H1 (cell line): ENCODE data around the gene MYH6. TPM values are rescaled to one million over a fixed set of nuclear protein-coding genes. Genes with fewer than 3 reads are reported as not detected.

Source experiments
- CTCF ChIA-PET: fragments of 300-600 bp; sonication (Branson Sonifier 250); formaldehyde crosslinking; loops from one replicate; lab custom pipeline; 2021; ENCODE audit not compliant: partially characterized antibody; lab: Charles Lee
- POLR2A ChIA-PET: fragments of 300-600 bp; sonication (Branson Sonifier 250); formaldehyde crosslinking; loops from one replicate; lab custom pipeline; 2021; ENCODE audit warnings: inconsistent platforms; ENCODE audit not compliant: partially characterized antibody; lab: Charles Lee
- DNase-seq, 2 experiments: peaks; one replicate each; pipeline versions ENCODE4 v3.0.0 to v3.0.0-alpha.2; 2010 to 2022; ENCODE audit warnings: low spot score in 2 of 2, low read depth in 1 of 2, mixed read lengths in 1 of 2
- FAIRE-seq: peaks from 2 replicates; lab custom pipeline; 2011; peaks lifted over from hg19 to GRCh38; lab: Jason Lieb, UNC
- H2AFZ ChIP-seq: 2 replicates; pipeline ENCODE4 v1.8.1; 2012; ENCODE audit warnings: low read length, inconsistent platforms
- H2AK5ac ChIP-seq: 2 replicates; pipeline ENCODE4 v1.6.1; 2013; ENCODE audit warnings: low read depth, low read length
- H2BK120ac ChIP-seq: replicated peaks from 2 replicates; pipeline ENCODE3; 2013; ENCODE audit warnings: low read depth, low read length, inconsistent platforms
- H2BK12ac ChIP-seq: 2 replicates; pipeline ENCODE4 v1.6.1; 2013; ENCODE audit warnings: low read depth, low read length
- H2BK15ac ChIP-seq: 2 replicates; pipeline ENCODE4 v1.6.1; 2013; ENCODE audit warnings: low read length
- H2BK20ac ChIP-seq: 2 replicates; pipeline ENCODE4 v1.6.1; 2013; ENCODE audit warnings: low read length
- H2BK5ac ChIP-seq: 2 replicates; pipeline ENCODE4 v1.6.1; 2013; ENCODE audit warnings: low read depth, low read length
- H3K14ac ChIP-seq: 2 replicates; pipeline ENCODE4 v1.6.1; 2013; ENCODE audit warnings: inconsistent platforms; ENCODE audit not compliant: insufficient read length
- H3K18ac ChIP-seq: 2 replicates; pipeline ENCODE4 v1.6.1; 2013; ENCODE audit warnings: low read length; ENCODE audit errors: extremely low read depth
- H3K23ac ChIP-seq: 2 replicates; pipeline ENCODE4 v1.6.1; 2013; ENCODE audit warnings: inconsistent platforms; ENCODE audit not compliant: insufficient read length
- H3K23me2 ChIP-seq: 2 replicates; pipeline ENCODE4 v1.6.1; 2013; ENCODE audit warnings: low read depth, low read length
- H3K27ac ChIP-seq: 2 replicates; pipeline ENCODE4 v1.6.1; 2011; ENCODE audit warnings: low read depth, low read length, inconsistent platforms
- H3K27me3 ChIP-seq, 4 experiments: replicated peaks in 1 of 4; 1 replicate in 1 of 4; 2 replicates in 3 of 4; pipeline versions ENCODE4 v1.6.1 to v1.8.1; 2011 to 2013; ENCODE audit warnings: low read length in 3 of 4, mild to moderate bottlenecking in 3 of 4, inconsistent platforms in 2 of 4, mixed read lengths in 2 of 4, moderate library complexity in 1 of 4; ENCODE audit not compliant: control insufficient read depth in 3 of 4, insufficient read depth in 3 of 4; ENCODE audit errors: extremely low read depth in 1 of 4
- H3K36me3 ChIP-seq, 4 experiments: 2 replicates each; pipeline versions ENCODE4 v1.6.1 to v1.8.1; 2011 to 2013; ENCODE audit warnings: mild to moderate bottlenecking in 4 of 4, low read length in 3 of 4, moderate library complexity in 2 of 4, control low read depth in 1 of 4, inconsistent platforms in 1 of 4; ENCODE audit not compliant: insufficient read depth in 4 of 4, control insufficient read depth in 2 of 4
- H3K4ac ChIP-seq: replicated peaks from 2 replicates; pipeline ENCODE3; 2013; ENCODE audit warnings: low read length, low read depth, mixed read lengths, inconsistent platforms; ENCODE audit not compliant: insufficient read length
- H3K4me1 ChIP-seq, 4 experiments: replicated peaks in 1 of 4; 1 replicate in 1 of 4; 2 replicates in 3 of 4; pipeline versions ENCODE4 v1.6.1 to v1.8.1; 2011 to 2013; ENCODE audit warnings: low read length in 3 of 4, inconsistent platforms in 2 of 4, mixed read lengths in 1 of 4; ENCODE audit not compliant: insufficient read depth in 4 of 4, control insufficient read depth in 3 of 4
- H3K4me2 ChIP-seq, 2 experiments: 2 replicates each; pipeline versions ENCODE4 v1.6.1 to v1.8.1; 2011 to 2013; ENCODE audit warnings: low read depth in 2 of 2, low read length in 2 of 2, control low read depth in 1 of 2, inconsistent platforms in 1 of 2, mild to moderate bottlenecking in 1 of 2; ENCODE audit not compliant: insufficient read depth in 1 of 2
- H3K4me3 ChIP-seq, 4 experiments: fragments of 200-600, 300-600 bp in 1 of 4; sonication (generic), shearing (Covaris generic), sonication (Bioruptor Twin) in 1 of 4; 2 replicates each; pipeline versions ENCODE4 v1.5.1 to v1.8.1; 2011 to 2016; ENCODE audit warnings: low read length in 4 of 4, low read depth in 3 of 4, control low read depth in 2 of 4, inconsistent platforms in 2 of 4, mild to moderate bottlenecking in 2 of 4, mixed read lengths in 1 of 4, moderate library complexity in 1 of 4; ENCODE audit not compliant: insufficient read depth in 2 of 4; ENCODE audit errors: extremely low read depth in 1 of 4
- H3K56ac ChIP-seq: replicated peaks from 2 replicates; pipeline ENCODE3; 2013; ENCODE audit warnings: low read depth, mild to moderate bottlenecking, mixed read lengths, low read length, inconsistent platforms; ENCODE audit not compliant: insufficient read length
- H3K79me1 ChIP-seq: 2 replicates; pipeline ENCODE4 v1.6.1; 2013; ENCODE audit warnings: low read depth, low read length, control low read depth
- H3K79me2 ChIP-seq, 2 experiments: 2 replicates each; pipeline versions ENCODE4 v1.6.1 to v1.8.1; 2012 to 2013; ENCODE audit warnings: low read length in 2 of 2, mild to moderate bottlenecking in 2 of 2, inconsistent platforms in 1 of 2; ENCODE audit not compliant: insufficient read depth in 2 of 2, control insufficient read depth in 1 of 2
- H3K9ac ChIP-seq, 4 experiments: replicated peaks in 1 of 4; 1 replicate in 1 of 4; 2 replicates in 3 of 4; pipeline versions ENCODE4 v1.6.1 to v1.8.1; 2011 to 2013; ENCODE audit warnings: low read depth in 3 of 4, low read length in 3 of 4, control low read depth in 2 of 4, mild to moderate bottlenecking in 2 of 4, moderate library complexity in 2 of 4, inconsistent platforms in 1 of 4; ENCODE audit errors: extremely low read depth in 1 of 4
- H3K9me3 ChIP-seq, 2 experiments: 2 replicates each; pipeline versions ENCODE4 v1.6.1 to v1.8.1; 2012 to 2013; ENCODE audit warnings: mild to moderate bottlenecking in 2 of 2, moderate library complexity in 2 of 2, control low read depth in 1 of 2, inconsistent platforms in 1 of 2, low read depth in 1 of 2, low read length in 1 of 2, mixed read lengths in 1 of 2; ENCODE audit not compliant: insufficient read depth in 2 of 2
- H4K20me1 ChIP-seq, 2 experiments: replicated peaks in 1 of 2; 2 replicates each; pipeline versions ENCODE3 to v1.8.1; 2011 to 2013; ENCODE audit warnings: inconsistent platforms in 2 of 2, low read length in 2 of 2, mild to moderate bottlenecking in 1 of 2; ENCODE audit not compliant: insufficient read depth in 2 of 2, control insufficient read depth in 1 of 2
- H4K5ac ChIP-seq: 2 replicates; pipeline ENCODE4 v1.6.1; 2013; ENCODE audit warnings: low read length, low read depth, mixed read lengths, inconsistent platforms; ENCODE audit not compliant: insufficient read length
- H4K8ac ChIP-seq: 2 replicates; pipeline ENCODE4 v1.8.0; 2013; ENCODE audit warnings: mild to moderate bottlenecking, moderate library complexity, low read length, inconsistent platforms; ENCODE audit not compliant: insufficient read depth; ENCODE audit errors: extremely low read depth
- H4K91ac ChIP-seq: replicated peaks from 2 replicates; pipeline ENCODE3; 2013; ENCODE audit warnings: low read length, mixed read lengths, inconsistent platforms; ENCODE audit not compliant: insufficient read length
- ATF3 ChIP-seq: IDR thresholded peaks from 2 replicates; pipeline ENCODE4 v1.6.1; 2011; ENCODE audit warnings: low read depth, mild to moderate bottlenecking, low read length; ENCODE audit not compliant: insufficient read depth
- BRCA1 ChIP-seq: IDR thresholded peaks from 2 replicates; pipeline ENCODE4 v1.6.1; 2012; ENCODE audit warnings: low read depth, low read length, improper control_type of control experiment
- CBX5 ChIP-seq: fragments of 300-800, 300-1000 bp; sonication (generic); IDR thresholded peaks from 2 replicates; pipeline ENCODE4 v1.7.1; 2016; ENCODE audit warnings: antibody characterized with exemption, low read length, low read depth
- MAFK ChIP-seq: IDR thresholded peaks from 2 replicates; pipeline ENCODE4 v1.6.1; 2012; ENCODE audit warnings: low read depth, mild to moderate bottlenecking, improper control_type of control experiment, low read length
- PHF8 ChIP-seq: fragments of 200-600 bp; sonication (generic); conservative IDR thresholded peaks from 2 replicates; pipeline ENCODE4 v1.7.1; 2012; ENCODE audit warnings: low read depth, mild to moderate bottlenecking, inconsistent platforms, low read length, moderate library complexity
- POLR2A ChIP-seq, 2 experiments: IDR thresholded peaks; 1 replicate in 1 of 2; 2 replicates in 1 of 2; pipeline ENCODE4 v1.6.1; 2011; ENCODE audit warnings: low read depth in 2 of 2, low read length in 2 of 2, mild to moderate bottlenecking in 2 of 2; ENCODE audit errors: control extremely low read depth in 1 of 2
- POLR2AphosphoS5 ChIP-seq: IDR thresholded peaks from 2 replicates; pipeline ENCODE4 v1.6.1; 2011; ENCODE audit warnings: low read depth, low read length
- SRF ChIP-seq: IDR thresholded peaks from 2 replicates; pipeline ENCODE4 v1.6.1; 2011; ENCODE audit warnings: mild to moderate bottlenecking, low read depth, low read length, moderate library complexity
- YY1 ChIP-seq: IDR thresholded peaks from 2 replicates; pipeline ENCODE4 v1.6.1; 2011; ENCODE audit warnings: low read depth, mild to moderate bottlenecking, low read length
- whole genome bisulfite sequencing, 2 experiments: shearing (Covaris generic) in 1 of 2; methylation state at CpG; one replicate each; pipeline versions ENCODE4 v1.1.6 to v1.1.7; 2013 to 2015; ENCODE audit warnings: low lambda C conversion rate in 2 of 2, mixed read lengths in 2 of 2, inconsistent platforms in 1 of 2, low coverage in 1 of 2, missing lambda C conversion rate in 1 of 2; ENCODE audit not compliant: insufficient replicate concordance in 2 of 2, insufficient coverage in 1 of 2, insufficient read length in 1 of 2; ENCODE audit errors: extremely low coverage in 1 of 2, missing lambda C conversion rate in 1 of 2; 5-methylcytosine and 5-hydroxymethylcytosine counted together
- polyA plus RNA-seq, 7 experiments: library from polyadenylated mRNA; depleted of rRNA in 3 of 7; stranded (reverse) in 5 of 7; unstranded in 2 of 7; fragments of >200 nt in 5 of 7; fragments of 200-250 nt in 2 of 7; gene quantifications; 1 replicate in 5 of 7; 2 replicates in 1 of 7; 4 replicates in 1 of 7; pipeline versions ENCODE4 v1.2.1 to v1.2.3, GENCODE V29; 2011 to 2013; ENCODE audit warnings: missing spikeins in 2 of 7, mixed read lengths in 2 of 7
- total RNA-seq: library from RNA; stranded (reverse); fragmentation: NEBNext Ultra II Directional; extraction: Animal tissue kit (Norgen Biotek cat#: 25700); gene quantifications from 2 replicates; pipeline ENCODE4 v1.2.1, GENCODE V29; 2021

MYH6 gene
- total and polyA plus RNA-seq, 2 of the 8 experiments (the other 6 are each of a cell fraction or from before 2014, with no cell fraction given), result 0.03 TPM; not detected in 1

GRCh38 chr14:23353433-23353780 lies 54.7 kb downstream of the MYH6 start:
- 84% methylated on average over 5 of the region's 5 CpGs; no CpG with 5 or more reads in 1 of the 2 experiments for WGBS, 2 experiments
- H2BK5ac ChIP-seq, result no peak overlapping the region
- no peak for FAIRE-seq

More at GRCh38 chr14:23353433-23353780, 54.7 kb downstream of the MYH6 start:
- Histone ChIP-seq H3K9ac (no peak overlapping the region), H2AK5ac (peak overlapping the region; percentile 41; the same call in 1 of the 2 replicates), H4K5ac (no peak overlapping the region), H2BK20ac (no peak overlapping the region), H3K36me3 (peaks cover 0 to 11% (median 5%) of the 10 kb centered on the region in 4 experiments; a peak in 4 of 8 replicates), H2BK12ac (peak overlapping the region; percentile 45; the same call in 1 of the 2 replicates), H3K4me3 (peak overlapping the region in 2 of 4 experiments; percentile 72 to 84; a peak in 2 of 8 replicates), H3K4me2 (peak overlapping the region; percentile 59 to 92; a peak in 2 of 4 replicates), H4K8ac (no peak overlapping the region), H3K56ac (no peak overlapping the region), H3K4me1 (peaks cover 0 to 3% (median 2%) of the 10 kb centered on the region in 4 experiments; a peak in 4 of 7 replicates), H3K27ac (no peak overlapping the region), H3K14ac (no peak overlapping the region), H3K27me3 (peaks cover 0 to 14% (median 10%) of the 10 kb centered on the region in 4 experiments; a peak in 6 of 7 replicates), H4K91ac (no peak overlapping the region), H3K23ac (no peak overlapping the region), H2AFZ (no peak overlapping the region), H3K9me3 (no peaks in the 10 kb centered on the region), H3K79me2 (no peaks in the 10 kb centered on the region), H3K23me2 (peaks cover 10% of the 10 kb centered on the region), H3K79me1 (no peaks in the 10 kb centered on the region), H2BK120ac (no peak overlapping the region), H3K18ac (no peak overlapping the region), H3K4ac (no peak overlapping the region), H2BK15ac (no peak overlapping the region), H4K20me1 (peaks cover 0 to 3% of the 10 kb centered on the region in 2 experiments)
- ChIA-PET POLR2A (interaction anchor here (0.6 to 6.4 kb wide), 11 partner anchors 10 to 213 kb away, joined by 3 to 73 read pairs (median 4); partner anchors contain the start of genes CMTM5, EFS and PABPN1), CTCF (interaction anchor here (0.8 to 20.9 kb wide), 12 partner anchors 8 to 295 kb away, joined by 3 to 333 read pairs (median 4); partner anchors contain the start of genes CMTM5, IL25 and MYH7)
- TF ChIP-seq POLR2A (IDR thresholded peaks at IDR 0.05; ENCODE audit: control extremely low read depth in 1 of 2, low read depth in 2 of 2, low read length in 2 of 2), result no peak
- no peak for TF ChIP-seq CBX5
- no peak for TF ChIP-seq POLR2AphosphoS5
- TF ChIP-seq YY1, result no peak
- TF ChIP-seq BRCA1, result no peak
- TF ChIP-seq PHF8, result no peak
- TF ChIP-seq MAFK, result no peak
- no peak for TF ChIP-seq ATF3
- TF ChIP-seq SRF, result no peak
- no peak for DNase-seq
